Stimulated activated CD4-positive, alpha-beta T cell treated with anti-CD3 and anti-CD28 coated beads, TNF-alpha, amount 100 ng/mL, for 48 hours (primary cell): ENCODE data around the gene PPP1R7.
"Not testable (repeated sequence)": the region's sequence is repeated elsewhere in the genome, so short reads cannot be mapped to it uniquely, and the experiment has no call there.

Source experiments
- DNase-seq, 3 donors: peaks; one replicate each; pipeline ENCODE4 v3.0.0-alpha.2; 2020; ENCODE audit warnings: low read depth in 3 of 3

The PPP1R7 gene, protein sequence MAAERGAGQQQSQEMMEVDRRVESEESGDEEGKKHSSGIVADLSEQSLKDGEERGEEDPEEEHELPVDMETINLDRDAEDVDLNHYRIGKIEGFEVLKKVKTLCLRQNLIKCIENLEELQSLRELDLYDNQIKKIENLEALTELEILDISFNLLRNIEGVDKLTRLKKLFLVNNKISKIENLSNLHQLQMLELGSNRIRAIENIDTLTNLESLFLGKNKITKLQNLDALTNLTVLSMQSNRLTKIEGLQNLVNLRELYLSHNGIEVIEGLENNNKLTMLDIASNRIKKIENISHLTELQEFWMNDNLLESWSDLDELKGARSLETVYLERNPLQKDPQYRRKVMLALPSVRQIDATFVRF

DNA sequence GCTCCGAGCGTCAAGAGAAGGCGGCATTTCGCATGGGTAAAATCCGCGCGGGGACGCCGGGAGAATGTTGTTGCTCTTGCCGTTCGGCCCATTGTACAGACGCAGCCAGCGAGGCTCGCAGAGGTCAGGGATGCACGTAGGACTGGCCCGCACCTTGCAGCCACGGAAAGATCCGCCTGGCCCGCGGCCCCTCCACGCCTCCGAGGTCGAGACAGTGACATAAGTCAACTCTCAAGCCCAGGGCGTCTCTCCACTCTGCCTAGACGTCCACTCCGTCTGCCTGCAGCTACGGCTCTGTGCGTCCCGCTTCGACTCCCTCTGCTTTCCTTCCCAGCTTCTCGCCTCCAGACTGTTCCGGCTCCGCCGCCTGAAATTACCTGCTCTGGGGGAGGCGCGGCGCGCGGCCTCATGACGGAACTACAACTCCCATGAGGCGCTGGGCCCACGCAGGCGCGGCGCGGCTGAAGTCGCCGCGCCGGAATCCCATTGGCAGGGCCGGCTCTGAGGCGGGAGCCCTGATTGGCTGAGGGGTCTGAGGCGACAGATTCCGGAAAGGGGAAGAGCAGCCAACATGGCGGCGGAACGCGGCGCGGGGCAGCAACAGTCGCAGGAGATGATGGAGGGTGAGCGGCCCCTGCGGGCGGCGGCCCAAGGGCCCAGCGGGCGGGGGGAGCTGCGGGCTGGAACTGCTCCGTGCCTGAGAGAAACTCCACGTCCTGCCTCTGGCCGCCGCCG, at the start of gene PPP1R7:
Gene PPP1R7, plus strand, starts transcription at position 543 of the 735 bp plus-strand sequence. Its CDS starts 29 bp downstream, at position 572.
- DNase-seq = peak; percentile 89 to 94 (median 92)

DNA sequence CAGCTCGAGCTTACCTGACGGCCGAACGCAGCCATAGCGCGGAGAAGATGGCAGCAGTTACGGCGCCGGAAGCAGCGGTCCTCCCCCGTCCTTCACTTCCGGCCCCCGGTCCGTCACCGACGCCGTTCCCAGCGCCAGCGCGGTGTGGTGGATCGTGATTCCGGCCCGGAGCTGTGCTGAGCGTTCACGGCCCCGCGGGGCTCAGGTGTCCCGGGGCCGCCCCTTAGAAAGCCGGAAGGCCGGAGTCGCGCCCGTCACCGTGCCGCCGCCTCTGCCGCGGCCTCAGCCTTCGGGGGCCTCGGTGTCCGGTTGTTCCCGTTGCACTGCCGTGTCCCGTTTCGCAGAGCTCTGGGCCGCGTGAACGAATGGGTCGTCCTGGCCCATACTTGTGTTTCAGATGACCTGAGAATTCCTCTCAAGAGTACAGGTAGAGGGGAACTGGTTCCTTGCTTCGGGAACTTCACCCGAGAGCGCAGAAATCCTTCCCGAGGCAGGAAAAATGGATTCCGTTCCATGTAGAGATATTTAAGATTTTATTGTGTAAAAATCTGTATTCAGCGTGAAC, 47.9 kb upstream of the PPP1R7 start, which contains the start of gene MTERF4:
Gene MTERF4, minus strand, starts transcription at position 49 of the 565 bp plus-strand sequence. Its CDS starts 14 bp downstream, at position 35.
- DNase-seq = peak; percentile 82 to 84 (median 82)

DNA sequence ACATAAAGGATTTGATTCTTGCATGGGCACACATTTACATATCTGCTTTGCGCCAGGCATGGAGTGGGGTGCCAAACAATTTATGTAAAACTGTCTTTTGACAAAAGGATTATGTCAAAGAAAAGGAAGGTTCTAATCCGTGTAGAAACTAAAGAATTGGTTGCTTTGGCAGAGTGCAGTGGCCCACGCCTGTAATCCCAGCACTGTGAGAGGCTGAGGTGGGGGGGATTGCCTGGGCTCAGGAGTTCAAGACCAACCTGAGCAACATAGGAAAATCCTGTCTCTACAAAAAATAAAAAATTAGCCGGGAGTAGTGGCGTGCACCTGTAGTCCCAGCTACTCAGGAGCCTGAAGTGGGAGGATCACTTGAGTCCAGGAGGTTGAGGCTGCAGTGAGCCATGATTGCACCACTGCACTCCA, 47.1 kb upstream of the PPP1R7 start:
- DNase-seq = no peak

DNA sequence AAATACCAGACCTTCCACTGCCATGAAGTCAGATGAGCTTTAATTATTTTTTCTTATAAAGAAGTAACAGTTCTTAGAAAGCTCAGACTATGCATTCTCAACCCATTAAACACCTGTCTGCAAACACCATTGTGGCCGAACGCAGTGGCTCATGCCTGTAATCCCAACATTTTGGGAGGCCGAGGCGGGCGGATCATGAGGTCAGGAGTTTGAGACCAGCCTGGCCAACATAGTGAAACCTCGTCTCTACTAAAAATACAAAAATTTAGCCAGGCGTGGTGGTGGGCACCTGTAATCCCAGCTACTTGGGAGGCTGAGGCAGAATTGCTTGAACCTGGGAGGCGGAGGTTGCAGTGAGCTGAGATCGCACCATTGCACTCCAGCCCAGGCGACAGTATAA, 45.7 kb upstream of the PPP1R7 start:
- not testable (repeated sequence) for DNase-seq

DNA sequence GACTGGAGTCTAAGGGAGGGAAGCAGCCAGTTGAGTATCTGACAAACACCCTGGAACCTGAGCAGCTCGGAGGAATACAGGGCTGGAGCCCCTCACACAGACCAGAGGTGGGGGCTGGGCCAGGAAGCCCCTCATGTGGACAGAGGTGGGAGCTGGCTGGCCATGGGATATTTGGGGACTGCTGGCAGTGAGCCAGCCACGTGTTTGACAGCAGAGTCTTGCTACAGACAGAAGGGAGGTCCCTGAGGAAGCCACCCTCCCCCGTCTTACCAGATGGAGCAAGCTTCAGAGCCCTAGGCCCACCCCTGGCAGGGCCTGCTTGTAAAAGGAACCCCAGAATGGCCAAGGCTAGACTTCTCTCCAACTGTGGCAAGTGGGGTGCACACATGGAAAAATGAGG, 44.6 kb upstream of the PPP1R7 start:
- no peak for DNase-seq

DNA sequence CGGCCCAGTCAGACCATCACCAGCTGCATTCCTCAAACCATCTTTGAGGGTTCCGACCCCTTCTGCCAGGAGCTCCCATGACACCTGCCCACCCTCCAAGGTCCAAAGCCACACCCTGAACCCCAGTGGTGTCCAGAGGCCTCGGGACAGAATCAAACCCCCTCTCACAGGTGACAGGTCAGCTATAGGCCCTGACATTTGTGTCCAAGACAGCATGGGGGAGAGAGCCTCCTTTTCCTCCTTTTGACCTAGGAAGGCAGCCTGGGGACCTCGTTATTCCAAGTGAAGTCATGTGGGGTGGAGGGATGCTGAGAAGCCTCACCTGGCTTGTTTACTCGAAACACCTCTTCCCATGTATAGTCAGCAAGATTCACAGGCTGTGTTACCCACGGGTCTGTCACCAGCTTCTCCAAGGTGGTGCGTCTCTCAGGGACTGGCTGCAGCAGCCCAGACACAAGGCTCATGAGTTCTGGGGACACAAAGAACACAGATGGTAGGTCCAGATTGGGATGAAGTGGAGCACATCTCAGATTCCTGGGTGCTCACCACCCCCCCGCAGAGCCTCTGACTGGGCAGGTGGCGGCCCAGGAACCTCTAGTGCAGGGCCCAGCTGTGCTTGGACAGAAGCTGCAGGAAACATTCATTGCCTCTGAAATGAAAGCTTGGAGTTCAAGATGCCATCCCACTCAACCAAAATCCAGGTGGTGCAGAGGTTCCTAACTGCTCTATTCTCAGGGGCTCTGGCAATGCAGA, 43.1 kb upstream of the PPP1R7 start:
- no peak for DNase-seq

DNA sequence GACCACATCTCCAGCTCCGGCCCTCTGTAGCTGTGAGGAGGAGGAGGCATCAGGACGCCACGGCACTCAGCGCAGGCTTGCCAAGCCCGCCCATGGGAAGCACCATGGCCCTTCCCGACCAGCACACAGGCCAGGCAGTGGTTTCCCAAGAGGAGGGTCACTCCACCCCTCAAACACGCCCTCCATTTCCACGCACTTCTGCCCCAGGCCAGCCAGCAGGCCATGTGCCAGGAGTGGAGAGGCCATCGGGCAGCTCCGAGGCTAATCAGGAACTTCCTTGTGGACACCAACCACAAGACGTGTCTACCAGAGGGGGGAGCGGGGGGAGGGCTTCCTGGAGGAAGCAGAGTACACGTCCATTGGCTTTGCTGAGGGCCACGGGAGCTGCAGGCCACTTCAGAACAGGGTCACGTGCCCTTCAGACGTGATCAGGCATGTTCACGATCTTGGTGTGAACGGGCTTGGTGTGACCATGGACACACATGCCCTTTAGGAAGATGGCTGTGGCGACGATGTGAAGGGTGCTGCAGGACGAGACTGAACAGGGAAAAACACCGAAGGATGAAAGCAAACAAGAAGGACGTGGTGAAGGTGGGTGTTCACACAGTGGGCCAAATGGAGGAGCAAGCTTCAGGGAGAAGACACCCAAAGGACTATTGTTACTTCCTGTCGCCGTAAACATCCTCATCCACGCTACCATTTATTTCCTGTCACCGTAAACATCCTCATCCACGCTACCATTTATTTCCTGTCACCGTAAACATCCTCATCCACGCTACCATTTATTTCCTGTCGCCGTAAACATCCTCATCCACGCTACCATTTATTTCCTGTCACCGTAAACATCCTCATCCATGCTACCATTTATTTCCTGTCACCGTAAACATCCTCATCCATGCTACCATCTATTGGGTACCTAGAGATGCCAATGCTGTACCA, 41.7 kb upstream of the PPP1R7 start:
- DNase-seq = no peak

DNA sequence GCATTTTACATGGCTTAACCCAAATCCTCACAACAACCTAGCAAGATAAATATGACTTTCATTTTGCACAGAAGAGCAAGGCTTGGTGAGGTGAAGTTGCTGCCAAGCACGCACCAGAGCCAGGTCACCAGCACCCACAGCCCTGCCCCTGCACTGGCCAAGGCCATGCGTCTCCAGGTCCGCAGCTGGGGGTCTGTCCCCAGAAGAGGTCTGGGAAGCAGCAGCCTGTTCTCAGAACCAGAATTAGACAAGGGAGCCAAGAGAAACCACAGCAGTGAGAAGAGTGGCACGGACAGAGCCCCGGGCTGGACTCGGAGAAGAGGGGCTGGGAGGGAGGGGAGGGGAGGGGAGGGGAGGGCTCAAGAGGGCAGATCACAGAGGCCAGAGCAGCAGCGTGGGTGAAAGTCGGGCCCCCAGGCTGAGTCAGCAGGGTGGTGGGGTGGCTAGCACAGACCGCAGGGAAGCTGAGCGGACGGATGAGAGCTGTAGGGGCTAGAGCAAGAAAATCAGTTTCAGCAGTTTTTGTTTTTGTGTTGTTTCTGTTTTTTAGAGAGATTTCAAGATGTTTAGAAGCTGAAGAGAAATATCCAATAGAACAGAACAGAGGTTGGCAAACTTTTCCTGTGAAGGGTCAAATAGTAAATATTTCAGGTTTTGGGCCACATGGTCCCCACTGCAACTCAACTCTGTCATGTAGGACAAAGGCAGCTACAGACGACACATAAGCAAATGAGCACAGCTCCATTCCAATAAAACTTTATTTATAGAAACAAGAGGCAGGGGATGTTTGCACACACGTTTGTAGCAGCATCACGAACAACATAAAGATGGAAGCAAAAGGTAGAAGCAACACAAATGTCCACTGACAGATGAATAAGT, 40.8 kb upstream of the PPP1R7 start:
- no peak for DNase-seq

DNA sequence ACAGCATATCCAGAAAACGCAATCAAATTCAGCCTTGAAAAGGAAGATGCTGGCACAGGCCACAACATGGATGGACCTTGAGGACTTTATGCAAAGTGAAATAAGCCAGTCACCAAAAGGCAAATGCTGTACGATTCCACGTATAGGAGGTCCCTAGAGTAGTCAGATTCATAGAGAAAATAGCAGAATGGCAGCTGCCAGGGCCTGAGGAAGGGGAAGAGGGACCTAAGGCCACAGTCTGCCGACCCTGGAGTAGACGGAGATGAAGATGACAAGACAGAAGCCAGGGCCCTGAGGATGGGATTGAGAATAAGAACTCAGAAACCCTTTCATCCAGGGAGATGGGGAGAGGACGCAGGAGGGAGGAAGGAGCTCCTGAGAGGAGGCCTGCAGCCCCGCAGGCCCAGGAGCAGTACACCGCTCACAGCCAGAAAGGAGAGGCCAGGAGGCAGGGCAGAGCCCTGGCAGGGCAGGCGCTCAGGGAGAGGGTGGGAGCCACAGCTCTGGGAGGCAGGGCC, 40.1 kb upstream of the PPP1R7 start:
- no peak for DNase-seq

DNA sequence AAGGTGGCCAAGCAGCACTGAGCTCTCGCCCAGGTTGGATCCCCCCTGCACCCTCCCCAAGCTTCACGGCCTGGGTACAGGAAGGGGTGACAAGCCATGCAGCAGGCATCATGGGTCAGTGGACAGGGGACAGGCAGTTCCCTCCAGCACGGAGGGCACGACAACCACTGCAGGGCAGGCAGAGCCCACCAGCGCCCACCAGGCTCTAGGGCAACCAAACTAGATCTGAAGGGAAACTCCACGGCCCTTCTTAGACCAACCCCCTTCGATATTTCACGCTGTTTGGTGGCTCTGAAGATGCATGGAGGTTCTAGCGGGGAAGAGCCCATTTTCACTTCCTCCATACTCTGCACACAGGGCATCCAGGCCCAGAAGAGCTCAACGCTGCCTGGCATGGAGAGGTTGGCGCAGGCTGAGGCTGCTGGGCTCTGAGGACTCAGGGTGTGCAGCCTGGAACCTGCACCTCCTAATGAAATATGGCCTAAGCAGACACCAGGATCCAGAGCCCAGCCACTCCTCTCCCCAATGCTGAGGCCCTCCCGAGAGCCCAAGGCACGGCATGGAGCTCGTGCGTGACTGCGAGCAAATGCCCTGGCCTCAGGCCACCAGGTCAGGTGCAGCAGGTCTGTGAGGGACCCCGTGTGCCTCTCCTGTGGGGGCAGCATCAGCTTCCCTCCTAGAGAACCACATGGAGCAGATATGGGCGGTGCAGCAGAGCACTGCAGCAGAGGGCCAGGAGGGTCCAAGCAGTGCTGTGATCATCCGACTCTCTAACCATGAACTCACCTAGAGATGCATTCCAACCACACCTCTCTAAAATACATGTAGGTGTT, 39.4 kb upstream of the PPP1R7 start:
- no peak for DNase-seq

DNA sequence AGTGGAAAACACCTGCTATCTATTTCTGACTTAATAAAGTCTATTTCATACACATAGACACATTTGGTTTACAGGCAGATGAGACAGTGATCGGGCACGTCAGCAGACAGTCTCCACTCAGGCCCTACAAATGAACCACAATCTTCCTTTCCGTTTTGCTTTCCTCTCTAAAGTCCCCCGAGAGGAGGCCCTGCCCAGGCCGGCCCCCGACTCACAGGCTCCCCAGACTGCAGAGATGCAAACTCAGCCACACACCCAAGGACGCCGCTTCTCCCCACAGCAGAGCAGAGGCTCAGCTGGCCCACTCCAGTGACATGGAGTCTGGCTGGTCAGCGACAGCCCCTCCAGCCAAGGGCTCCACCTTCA, 38.8 kb upstream of the PPP1R7 start:
- DNase-seq = no peak

DNA sequence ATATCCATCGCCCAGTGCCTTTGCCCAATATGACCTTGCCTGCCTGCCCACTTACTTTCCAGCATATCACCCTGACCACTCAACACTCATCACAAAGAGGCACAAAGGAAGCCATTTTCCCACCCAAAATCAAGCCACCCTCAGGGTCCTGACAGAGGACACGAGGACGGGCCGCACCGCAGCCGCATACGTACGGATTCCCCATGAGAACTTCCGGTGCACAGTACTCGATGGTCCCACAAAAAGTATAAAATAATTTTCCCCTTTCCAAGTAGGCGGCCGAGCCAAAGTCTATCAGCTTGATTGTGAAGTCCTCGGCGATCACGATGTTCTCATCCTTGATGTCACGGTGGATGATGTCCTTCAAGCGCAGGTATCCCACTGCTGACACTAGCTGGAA, 38.2 kb upstream of the PPP1R7 start:
- no peak for DNase-seq

DNA sequence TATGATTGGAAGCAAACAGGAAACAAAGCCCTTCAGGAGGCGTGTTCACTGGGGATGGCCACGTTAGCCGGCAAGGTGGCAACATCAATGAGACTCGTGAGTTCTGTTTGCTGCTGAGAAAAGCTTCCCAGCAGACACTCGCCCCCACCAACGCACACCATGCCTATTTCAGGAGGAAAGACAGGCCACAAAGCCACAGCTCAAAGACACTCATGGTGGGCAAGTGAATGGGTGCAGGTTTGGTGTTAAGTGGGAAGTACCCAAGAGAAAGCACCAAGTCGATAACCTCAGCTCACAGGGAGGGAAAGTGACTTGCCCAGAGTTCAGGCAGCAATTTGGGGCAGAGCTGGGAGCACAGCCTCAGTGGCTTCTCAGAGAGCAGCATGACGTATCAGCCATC, 37.7 kb upstream of the PPP1R7 start:
- DNase-seq = peak in 1 of 3 donors; percentile 33

DNA sequence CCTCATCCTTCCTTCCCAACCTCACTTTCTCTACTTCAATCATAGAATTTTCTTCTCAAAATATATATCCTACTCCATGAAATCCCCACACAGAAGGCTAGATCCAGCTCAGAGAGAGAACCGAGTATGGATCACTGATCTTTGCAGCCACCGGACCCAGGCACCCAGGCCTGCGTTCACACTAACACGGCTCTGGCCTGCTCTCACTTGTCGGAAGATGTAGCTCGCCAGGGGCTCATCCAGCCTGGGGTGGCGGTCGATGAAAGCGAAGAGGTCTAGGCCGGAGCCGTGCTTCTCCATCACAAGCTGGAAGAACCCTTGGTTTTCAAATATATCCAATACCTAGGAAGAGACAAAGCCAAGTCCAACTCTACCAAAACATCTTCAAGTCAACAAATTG, 35.4 kb upstream of the PPP1R7 start:
- DNase-seq = no peak

DNA sequence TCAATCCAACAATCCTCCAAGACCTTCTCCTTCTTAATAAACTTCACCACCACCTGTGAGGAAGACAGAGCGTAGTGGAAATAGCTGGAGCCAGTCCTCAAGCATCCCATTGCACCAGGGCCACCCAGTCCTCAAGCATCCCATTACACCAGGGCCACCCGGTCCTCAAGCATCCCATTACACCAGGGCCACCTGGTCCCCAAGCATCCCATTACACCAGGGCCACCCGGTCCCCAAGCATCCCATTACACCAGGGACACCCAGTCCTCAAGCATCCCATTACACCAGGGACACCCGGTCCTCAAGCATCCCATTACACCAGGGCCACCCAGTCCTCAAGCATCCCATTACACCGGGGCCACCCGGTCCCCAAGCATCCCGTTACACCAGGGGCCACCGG, 34.9 kb upstream of the PPP1R7 start:
- DNase-seq = no peak

DNA sequence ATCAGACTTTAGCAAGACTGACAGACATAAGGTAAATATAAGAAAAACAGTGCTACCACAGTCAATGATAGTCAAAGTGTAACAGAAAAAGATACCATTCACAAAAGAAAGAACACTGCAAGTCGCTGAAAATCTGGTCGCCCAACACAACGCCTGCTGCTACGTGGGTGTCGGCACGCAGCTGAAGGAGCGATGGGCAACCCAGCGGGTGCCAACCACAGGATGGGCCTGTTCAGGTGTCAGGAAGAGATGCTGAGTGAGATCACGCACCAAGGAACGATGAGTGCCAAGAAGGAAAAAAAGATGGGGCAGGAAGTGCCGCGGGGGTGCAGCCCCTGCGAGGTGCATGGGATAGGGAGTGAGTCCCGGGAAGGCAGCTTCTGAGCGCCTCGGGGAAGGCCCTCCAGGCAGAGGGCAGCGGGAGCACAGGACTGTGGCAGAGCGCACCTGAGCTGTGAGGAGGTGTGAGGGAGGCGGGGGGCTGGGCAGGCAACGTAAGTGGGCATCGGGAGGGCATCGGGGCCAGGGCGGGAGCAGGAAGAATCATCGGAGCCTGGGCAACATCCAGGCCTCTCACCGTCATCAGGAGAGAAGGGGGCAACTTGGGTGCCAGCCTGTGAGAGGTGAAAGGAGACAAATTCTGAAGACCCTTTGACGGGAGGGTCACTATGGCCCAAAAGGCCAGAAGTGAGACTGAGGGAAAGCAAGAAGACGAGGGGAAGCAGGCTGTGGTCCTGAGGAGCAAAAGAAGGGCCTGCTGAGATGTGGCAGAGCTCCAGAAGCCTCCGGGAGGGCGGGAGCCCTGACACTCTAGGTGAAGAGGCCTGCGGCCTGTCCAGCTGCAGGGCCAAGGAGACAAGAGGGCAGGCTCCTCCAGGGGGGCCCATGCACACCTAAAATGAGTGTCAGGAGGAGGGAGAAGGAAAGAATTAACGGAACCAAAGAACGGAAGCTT, 33.4 kb upstream of the PPP1R7 start:
- no peak for DNase-seq

DNA sequence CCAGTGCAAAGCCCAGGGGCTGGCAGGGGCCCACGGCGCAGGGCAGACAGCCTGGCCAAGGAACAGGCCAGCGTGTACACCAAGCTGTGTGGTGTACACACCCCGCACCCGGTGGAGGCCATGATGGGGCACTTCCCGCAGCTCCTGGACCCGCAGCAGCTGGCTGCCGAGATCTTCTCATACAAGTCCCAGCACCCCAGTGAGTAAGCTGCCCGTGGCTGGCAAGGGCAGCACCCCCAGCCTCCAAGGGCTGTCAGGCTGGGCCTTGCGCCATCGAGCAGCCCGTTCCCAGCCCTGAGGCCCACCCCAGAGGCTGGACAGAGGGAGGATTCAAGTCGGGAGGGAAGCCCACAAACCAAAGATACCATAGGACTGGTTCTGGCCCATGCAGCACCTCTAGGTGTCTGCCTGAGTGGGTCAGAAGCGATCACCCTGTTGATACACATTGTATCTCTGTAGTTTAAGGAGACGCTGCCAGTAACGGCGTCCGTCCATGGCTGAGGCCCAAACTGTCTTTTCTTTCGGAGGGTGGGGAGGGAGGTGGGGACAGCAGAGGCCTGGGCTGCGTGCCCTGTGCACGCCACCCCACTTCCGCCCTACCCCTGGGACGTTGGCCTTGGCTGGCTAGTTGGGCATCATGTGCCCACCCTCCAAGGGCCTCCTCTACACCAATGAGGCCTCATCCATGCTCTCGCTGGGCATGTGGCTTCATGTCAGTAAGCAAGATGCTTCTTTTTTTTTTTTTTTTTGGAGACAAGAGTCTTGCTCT, 31.3 kb upstream of the PPP1R7 start:
- DNase-seq = no peak
